Choroid plexus epithelial cell (primary cell): Measurements from ENCODE around the gene ENAH.
A peak's percentile ranks its signal among the peaks of the same experiment; 100 is the strongest.

Source experiments
- DNase-seq: peaks from one replicate; pipeline ENCODE4 v3.0.0-alpha.2; 2010; ENCODE audit warnings: low read depth
- H3K4me3 ChIP-seq: 2 replicates; pipeline ENCODE4 v1.5.1; 2011; ENCODE audit warnings: low read depth, mild to moderate bottlenecking, control low read depth, low read length, moderate library complexity
- CTCF ChIP-seq: conservative IDR thresholded peaks from 2 replicates; pipeline ENCODE4 v1.5.1; 2011; ENCODE audit warnings: low read depth, mild to moderate bottlenecking, control low read depth, inconsistent platforms, low read length, moderate library complexity

Gene ENAH

GRCh38 chr1:225462714-225463574 is 190.0 kb downstream of the ENAH start:
- no peak for TF ChIP-seq CTCF
- H3K4me3 ChIP-seq = no peak overlapping the region
- no peak for DNase-seq

- no peak for DNase-seq
- no peak overlapping the region for H3K4me3 ChIP-seq
These were observed 190.6 kb downstream of the ENAH start for GRCh38 chr1:225462429-225462713.

GRCh38 chr1:225461533-225462428 is 191.1 kb downstream of the ENAH start:
- H3K4me3 ChIP-seq = no peak overlapping the region
- DNase-seq = no peak
- no peak for TF ChIP-seq CTCF

More at GRCh38 chr1:225462429-225462713, 190.6 kb downstream of the ENAH start:
- TF ChIP-seq CTCF = no peak

GRCh38 chr1:225460737-225461532 is 192.0 kb downstream of the ENAH start:
- no peak for TF ChIP-seq CTCF
- DNase-seq = no peak
- H3K4me3 ChIP-seq = no peak overlapping the region

GRCh38 chr1:225460021-225460736 is 192.7 kb downstream of the ENAH start:
- TF ChIP-seq CTCF = peak; percentile 12
- H3K4me3 ChIP-seq = no peak overlapping the region
- DNase-seq = no peak

- no peak for TF ChIP-seq CTCF
- DNase-seq = peak; percentile 79
- no peak overlapping the region for H3K4me3 ChIP-seq
These were observed 194.7 kb downstream of the ENAH start for GRCh38 chr1:225458222-225458631.
